GM12875 (cell line): ENCODE results near the gene ST3GAL3.
A peak's percentile ranks its signal among the peaks of the same experiment; 100 is the strongest.

Source experiments
- H3K4me3 ChIP-seq: one replicate; pipeline ENCODE4 v1.5.1; 2011; ENCODE audit warnings: low read depth, low read length, control low read depth
- CTCF ChIP-seq: IDR thresholded peaks from 2 replicates; pipeline ENCODE4 v1.5.1; 2011; ENCODE audit warnings: low read depth, mild to moderate bottlenecking, control low read depth, inconsistent platforms, low read length, moderate library complexity, borderline replicate concordance; ENCODE audit not compliant: insufficient read depth

ST3GAL3 gene

GRCh38 chr1:43931711-43932660 lies 224.7 kb downstream of the ST3GAL3 start:
- no peak overlapping the region for H3K4me3 ChIP-seq
- no peak for TF ChIP-seq CTCF

GRCh38 chr1:43932786-43933385 lies 225.6 kb downstream of the ST3GAL3 start:
- H3K4me3 ChIP-seq: peak overlapping the region; percentile 8
- TF ChIP-seq CTCF: no peak

GRCh38 chr1:43933386-43934100 lies 226.2 kb downstream of the ST3GAL3 start, which contains the start of gene ARTN:
ARTN (plus strand) TSS chr1:43933801; CDS start chr1:43935657, 1,856 bp downstream.
- no peak for TF ChIP-seq CTCF
- peak within 1 kb of the TSS; percentile 37 for H3K4me3 ChIP-seq

- peak; percentile 90 for TF ChIP-seq CTCF
- H3K4me3 ChIP-seq: no peak overlapping the region
Measured at GRCh38 chr1:43934101-43934985, 227.0 kb downstream of the ST3GAL3 start.

- H3K4me3 ChIP-seq: no peak overlapping the region
- TF ChIP-seq CTCF: no peak
Measured at GRCh38 chr1:43934986-43935324, 227.6 kb downstream of the ST3GAL3 start.

GRCh38 chr1:43935711-43936427 lies 228.5 kb downstream of the ST3GAL3 start:
- no peak for TF ChIP-seq CTCF

More at GRCh38 chr1:43935711-43936427, 228.5 kb downstream of the ST3GAL3 start:
- H3K4me3 ChIP-seq: no peak overlapping the region
